Fibroblast of lung (primary cell): ENCODE data around the gene AQP1. TPM values are rescaled to one million over a fixed set of nuclear protein-coding genes. Genes with fewer than 3 reads are reported as not detected.

Experiments
- DNase-seq, 2 donors: peaks; one replicate each; pipeline versions ENCODE4 v3.0.0 to v3.0.0-alpha.2; 2010; ENCODE audit warnings: low read depth in 2 of 2
- H2AFZ ChIP-seq: 2 replicates; pipeline ENCODE4 v1.5.1; 2012; ENCODE audit warnings: low read length, control low read depth, inconsistent platforms
- H3K27ac ChIP-seq: 2 replicates; pipeline ENCODE4 v1.5.1; 2011; ENCODE audit warnings: low read length, control low read depth; ENCODE audit not compliant: insufficient read depth
- H3K27me3 ChIP-seq: 2 replicates; pipeline ENCODE4 v1.5.1; 2011; ENCODE audit warnings: mild to moderate bottlenecking, low read length; ENCODE audit not compliant: control insufficient read depth, insufficient read depth
- H3K36me3 ChIP-seq: 2 replicates; pipeline ENCODE4 v1.5.1; 2011; ENCODE audit warnings: low read length; ENCODE audit not compliant: control insufficient read depth, insufficient read depth
- H3K4me1 ChIP-seq: 2 replicates; pipeline ENCODE4 v1.5.1; 2011; ENCODE audit warnings: low read length; ENCODE audit not compliant: control insufficient read depth, insufficient read depth; ENCODE audit errors: extremely low read depth
- H3K4me2 ChIP-seq: 2 replicates; pipeline ENCODE4 v1.5.1; 2011; ENCODE audit warnings: low read length, control low read depth; ENCODE audit not compliant: insufficient read depth; ENCODE audit errors: extremely low read depth
- H3K4me3 ChIP-seq, 4 experiments: fragments of 200-600 bp in 1 of 4; sonication (generic) in 1 of 4; replicated peaks in 1 of 4; 2 replicates each; pipeline ENCODE4 v1.5.1; 2011 to 2016; ENCODE audit warnings: low read length in 4 of 4, low read depth in 3 of 4, mild to moderate bottlenecking in 3 of 4, control low read depth in 2 of 4, inconsistent platforms in 1 of 4, mixed read lengths in 1 of 4; ENCODE audit not compliant: insufficient read depth in 1 of 4; ENCODE audit errors: control extremely low read depth in 1 of 4
- H3K79me2 ChIP-seq: 2 replicates; pipeline ENCODE4 v1.5.1; 2012; ENCODE audit warnings: mild to moderate bottlenecking, low read length, inconsistent platforms; ENCODE audit not compliant: control insufficient read depth, insufficient read depth
- H3K9ac ChIP-seq: 2 replicates; pipeline ENCODE4 v1.5.1; 2011; ENCODE audit warnings: mild to moderate bottlenecking, low read length, control low read depth; ENCODE audit not compliant: insufficient read depth
- H3K9me3 ChIP-seq: 2 replicates; pipeline ENCODE4 v1.5.1; 2012; ENCODE audit warnings: low read depth, low read length; ENCODE audit not compliant: control insufficient read depth, insufficient read depth
- H4K20me1 ChIP-seq: 2 replicates; pipeline ENCODE4 v1.5.1; 2011; ENCODE audit warnings: low read length; ENCODE audit not compliant: control insufficient read depth, insufficient read depth; ENCODE audit errors: extremely low read depth
- EZH2 ChIP-seq: IDR thresholded peaks from 2 replicates; pipeline ENCODE4 v1.5.1; 2012; ENCODE audit warnings: low read length, control low read depth, mild to moderate bottlenecking; ENCODE audit errors: missing control alignments
- polyA plus RNA-seq, 2 donors: library from polyadenylated mRNA; depleted of rRNA in 1 of 2; stranded (reverse) in 1 of 2; unstranded in 1 of 2; fragments of >200 nt; gene quantifications; 2 replicates each; pipeline ENCODE4 v1.2.1, GENCODE V29; 2011 to 2012; ENCODE audit warnings: missing spikeins in 1 of 2
- total RNA-seq: library from RNA; depleted of rRNA; stranded (reverse); fragments of >200 nt; gene quantifications from 2 replicates; pipeline ENCODE4 v1.2.1, GENCODE V29; 2014
- TF ChIP-seq, protein P1 (sequence below), 2 donors: IDR thresholded peaks in 1 of 2; conservative IDR thresholded peaks in 1 of 2; 1 replicate in 1 of 2; 2 replicates in 1 of 2; pipeline ENCODE4 v1.5.1; 2011 to 2012; ENCODE audit warnings: low read length in 2 of 2, control low read depth in 1 of 2, inconsistent platforms in 1 of 2, low read depth in 1 of 2, mild to moderate bottlenecking in 1 of 2

Gene AQP1
- total and polyA plus RNA-seq, 2 donors (not counting 1 experiment from before 2014, with no cell fraction given): 13.0 to 44.6 TPM

DNA sequence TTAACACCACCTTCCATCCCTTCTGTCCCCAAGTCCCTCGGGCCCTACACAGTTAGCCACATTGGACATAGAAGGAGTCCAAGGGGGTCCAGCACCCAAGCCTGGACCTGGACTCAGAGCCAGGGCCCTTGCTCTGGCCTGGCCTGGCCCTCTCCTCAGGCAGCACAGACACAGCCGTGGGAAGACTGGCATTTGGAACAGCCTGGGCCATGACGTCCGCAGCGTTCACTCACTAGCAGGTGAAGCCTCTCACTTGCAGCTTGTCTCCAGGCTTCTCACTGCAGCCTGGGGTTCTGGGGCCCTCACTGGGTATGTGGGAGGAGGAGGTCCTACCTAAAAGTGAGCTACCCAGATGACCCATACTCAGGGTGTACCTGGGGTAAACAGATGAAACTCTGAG is 33.7 kb upstream of the AQP1 start:
- no peak for DNase-seq
- H3K27me3 ChIP-seq: no peaks in the 10 kb centered on the region
- no peak overlapping the region for H3K4me2 ChIP-seq
- H3K27ac ChIP-seq: no peak overlapping the region
- no peaks in the 10 kb centered on the region for H3K4me1 ChIP-seq
- H4K20me1 ChIP-seq: no peaks in the 10 kb centered on the region
- no peaks in the 10 kb centered on the region for H3K9me3 ChIP-seq
- no peaks in the 10 kb centered on the region for H3K79me2 ChIP-seq
- H2AFZ ChIP-seq: no peak overlapping the region
- H3K4me3 ChIP-seq: no peak overlapping the region
- no peak overlapping the region for H3K9ac ChIP-seq
- H3K36me3 ChIP-seq: no peaks in the 10 kb centered on the region
- no peak for TF ChIP-seq EZH2
- TF ChIP-seq, protein P1, sequence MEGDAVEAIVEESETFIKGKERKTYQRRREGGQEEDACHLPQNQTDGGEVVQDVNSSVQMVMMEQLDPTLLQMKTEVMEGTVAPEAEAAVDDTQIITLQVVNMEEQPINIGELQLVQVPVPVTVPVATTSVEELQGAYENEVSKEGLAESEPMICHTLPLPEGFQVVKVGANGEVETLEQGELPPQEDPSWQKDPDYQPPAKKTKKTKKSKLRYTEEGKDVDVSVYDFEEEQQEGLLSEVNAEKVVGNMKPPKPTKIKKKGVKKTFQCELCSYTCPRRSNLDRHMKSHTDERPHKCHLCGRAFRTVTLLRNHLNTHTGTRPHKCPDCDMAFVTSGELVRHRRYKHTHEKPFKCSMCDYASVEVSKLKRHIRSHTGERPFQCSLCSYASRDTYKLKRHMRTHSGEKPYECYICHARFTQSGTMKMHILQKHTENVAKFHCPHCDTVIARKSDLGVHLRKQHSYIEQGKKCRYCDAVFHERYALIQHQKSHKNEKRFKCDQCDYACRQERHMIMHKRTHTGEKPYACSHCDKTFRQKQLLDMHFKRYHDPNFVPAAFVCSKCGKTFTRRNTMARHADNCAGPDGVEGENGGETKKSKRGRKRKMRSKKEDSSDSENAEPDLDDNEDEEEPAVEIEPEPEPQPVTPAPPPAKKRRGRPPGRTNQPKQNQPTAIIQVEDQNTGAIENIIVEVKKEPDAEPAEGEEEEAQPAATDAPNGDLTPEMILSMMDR (conservative IDR thresholded peaks at IDR 0.05 in 1 of 2, IDR thresholded peaks at IDR 0.05 in 1 of 2; ENCODE audit: low read depth in 1 of 2, low read length in 2 of 2): no peak

DNA sequence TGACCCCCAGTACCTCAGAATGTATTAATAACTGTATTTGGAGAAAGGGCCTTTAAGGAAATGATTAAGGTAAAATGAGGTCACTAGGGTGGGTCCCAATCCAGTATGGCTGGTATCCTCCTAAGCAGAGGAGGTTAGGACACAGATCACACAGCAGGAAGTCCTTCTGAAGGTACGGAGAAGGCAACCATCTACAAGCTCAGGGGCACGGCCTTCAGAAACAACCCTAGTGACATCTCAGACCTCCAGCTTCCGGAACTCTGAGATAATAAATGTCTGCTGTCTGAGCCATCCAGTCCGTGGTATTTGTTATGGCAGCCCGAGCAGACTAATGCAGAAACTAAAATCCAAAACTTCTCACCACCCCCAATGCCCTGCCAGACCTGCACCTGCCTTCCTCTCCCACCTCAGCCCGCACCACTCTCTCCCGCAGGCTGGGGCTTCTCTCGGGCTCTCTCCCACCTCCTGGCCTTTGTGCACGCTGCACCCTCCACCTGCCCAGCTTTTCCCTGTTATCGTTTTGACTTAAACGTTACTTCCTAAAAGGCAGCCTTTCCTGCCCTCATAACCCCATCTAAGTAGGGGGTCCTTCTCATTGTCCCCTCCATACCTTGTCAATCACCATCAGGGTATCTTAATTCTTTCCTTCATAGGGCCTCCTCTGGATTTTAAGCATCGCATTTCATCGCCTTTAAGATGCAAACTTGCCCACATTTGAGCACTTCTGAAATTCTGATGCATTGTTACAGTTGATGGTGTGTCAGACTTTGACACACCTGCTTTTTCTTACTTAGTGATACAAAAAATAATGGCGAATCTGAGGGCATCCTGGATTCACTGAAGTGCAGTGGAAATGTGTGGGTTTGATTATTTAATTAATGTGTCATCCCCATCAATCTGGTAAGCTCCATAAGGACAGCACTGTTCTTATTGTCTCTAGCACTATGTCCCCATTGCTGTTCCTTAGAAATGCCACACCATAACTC is 32.2 kb upstream of the AQP1 start:
- no peaks in the 10 kb centered on the region for H3K4me1 ChIP-seq
- no peaks in the 10 kb centered on the region for H3K36me3 ChIP-seq
- no peaks in the 10 kb centered on the region for H3K27me3 ChIP-seq
- H3K9me3 ChIP-seq: no peaks in the 10 kb centered on the region
- no peaks in the 10 kb centered on the region for H4K20me1 ChIP-seq
- H3K4me3 ChIP-seq: no peak overlapping the region
- no peak overlapping the region for H2AFZ ChIP-seq
- no peak for TF ChIP-seq EZH2
- TF ChIP-seq, protein P1 (conservative IDR thresholded peaks at IDR 0.05 in 1 of 2, IDR thresholded peaks at IDR 0.05 in 1 of 2; ENCODE audit: low read depth in 1 of 2, low read length in 2 of 2): no peak
- H3K4me2 ChIP-seq: no peak overlapping the region
- no peak overlapping the region for H3K9ac ChIP-seq
- no peak for DNase-seq
- H3K79me2 ChIP-seq: no peaks in the 10 kb centered on the region
- no peak overlapping the region for H3K27ac ChIP-seq

DNA sequence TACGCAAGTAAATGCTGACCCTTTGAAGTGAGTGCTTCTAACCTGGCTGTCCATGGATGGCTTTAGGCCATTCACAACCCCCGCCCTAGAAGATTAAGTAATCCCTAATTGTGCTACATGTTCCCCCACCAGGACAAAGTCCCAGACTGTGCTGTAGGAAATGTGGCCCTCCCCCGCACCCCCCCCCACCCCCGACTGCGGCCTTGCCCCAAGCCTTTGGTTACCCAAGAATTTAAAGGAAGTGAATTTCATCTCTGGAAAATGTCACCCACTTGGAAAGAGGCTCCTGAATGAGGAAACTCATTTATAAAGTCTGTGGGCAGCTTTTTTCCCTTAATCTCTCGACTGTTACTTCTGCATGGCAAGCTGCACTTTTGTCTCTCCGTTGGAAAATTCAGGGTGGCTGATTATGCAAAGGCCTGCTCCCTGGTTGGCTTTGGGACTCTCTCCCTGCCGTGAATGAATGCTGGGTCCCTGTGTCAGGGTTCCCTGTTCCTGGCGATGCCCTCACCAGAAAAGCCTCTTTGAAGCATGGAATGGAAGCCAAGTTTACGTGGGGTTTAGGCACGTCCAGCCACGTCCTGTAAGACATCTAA is 31.4 kb upstream of the AQP1 start:
- Histone ChIP-seq H3K4me1 (no peaks in the 10 kb centered on the region), H3K27me3 (no peaks in the 10 kb centered on the region), H3K36me3 (no peaks in the 10 kb centered on the region), H3K4me2 (no peak overlapping the region), H3K27ac (no peak overlapping the region), H2AFZ (no peak overlapping the region), H3K9ac (no peak overlapping the region), H3K4me3 (no peak overlapping the region), H3K79me2 (no peaks in the 10 kb centered on the region), H4K20me1 (no peaks in the 10 kb centered on the region), H3K9me3 (no peaks in the 10 kb centered on the region)
- peak in 1 of 2 donors; percentile 40 for DNase-seq
- TF ChIP-seq EZH2: no peak
- TF ChIP-seq, protein P1 (conservative IDR thresholded peaks at IDR 0.05 in 1 of 2, IDR thresholded peaks at IDR 0.05 in 1 of 2; ENCODE audit: low read depth in 1 of 2, low read length in 2 of 2): no peak
